NCI-H774 (cell line): ENCODE data around the gene NPAS2.

Experiments used
- DNase-seq: peaks from one replicate; lab custom pipeline; 2025; lab: John Stamatoyannopoulos, UW

Gene NPAS2

DNA sequence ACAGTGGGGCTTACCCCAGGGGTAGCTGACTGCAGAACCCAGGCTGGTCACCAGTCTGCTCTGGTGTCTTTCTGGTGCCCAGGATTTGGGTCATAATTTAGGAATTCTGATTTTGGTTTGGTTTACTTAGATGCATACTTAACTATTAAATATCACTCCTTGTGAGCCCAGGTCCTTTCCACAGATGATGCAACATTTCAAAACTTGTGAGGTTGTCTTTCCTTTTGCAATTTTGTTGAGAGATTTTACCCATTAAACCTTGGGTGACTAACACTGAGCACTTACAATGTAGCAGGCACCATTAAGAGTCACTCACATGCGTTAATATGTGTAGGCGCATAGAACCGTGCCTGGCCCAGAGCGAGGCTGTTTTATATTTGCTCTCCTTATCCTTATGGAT, 120.3 kb downstream of the NPAS2 start:
- no peak for DNase-seq

GRCh38 chr2:100940766-100941645, 121.1 kb downstream of the NPAS2 start:
- DNase-seq, result no peak

DNA sequence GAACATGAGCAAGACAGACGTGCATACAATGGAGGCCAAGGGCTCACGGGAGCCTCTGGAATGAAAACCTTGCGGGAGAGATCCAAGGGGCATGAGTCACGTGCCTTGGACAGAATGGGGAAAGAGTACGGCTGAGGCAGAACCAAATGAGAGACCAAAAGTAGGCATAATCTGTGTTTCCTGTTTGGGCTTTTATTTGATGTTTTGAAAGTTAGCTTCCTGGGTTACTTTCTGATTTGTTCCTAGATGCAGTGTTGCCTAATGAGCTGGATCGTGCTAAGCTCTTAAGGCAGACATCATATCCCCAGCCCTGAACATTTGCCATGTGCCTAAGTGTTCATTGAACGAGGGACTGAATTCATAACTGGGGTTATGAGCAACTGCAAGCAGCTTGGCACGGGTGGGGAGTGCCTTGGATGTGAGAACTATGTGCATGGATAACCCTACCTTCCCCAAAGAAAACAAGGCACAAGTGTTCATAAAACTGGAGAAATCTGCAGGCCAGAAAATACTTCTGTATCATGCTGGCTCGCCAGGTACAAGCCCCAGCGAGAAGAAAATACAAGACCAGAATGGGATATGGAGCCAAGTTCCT, 121.8 kb downstream of the NPAS2 start:
- DNase-seq, result no peak

DNA sequence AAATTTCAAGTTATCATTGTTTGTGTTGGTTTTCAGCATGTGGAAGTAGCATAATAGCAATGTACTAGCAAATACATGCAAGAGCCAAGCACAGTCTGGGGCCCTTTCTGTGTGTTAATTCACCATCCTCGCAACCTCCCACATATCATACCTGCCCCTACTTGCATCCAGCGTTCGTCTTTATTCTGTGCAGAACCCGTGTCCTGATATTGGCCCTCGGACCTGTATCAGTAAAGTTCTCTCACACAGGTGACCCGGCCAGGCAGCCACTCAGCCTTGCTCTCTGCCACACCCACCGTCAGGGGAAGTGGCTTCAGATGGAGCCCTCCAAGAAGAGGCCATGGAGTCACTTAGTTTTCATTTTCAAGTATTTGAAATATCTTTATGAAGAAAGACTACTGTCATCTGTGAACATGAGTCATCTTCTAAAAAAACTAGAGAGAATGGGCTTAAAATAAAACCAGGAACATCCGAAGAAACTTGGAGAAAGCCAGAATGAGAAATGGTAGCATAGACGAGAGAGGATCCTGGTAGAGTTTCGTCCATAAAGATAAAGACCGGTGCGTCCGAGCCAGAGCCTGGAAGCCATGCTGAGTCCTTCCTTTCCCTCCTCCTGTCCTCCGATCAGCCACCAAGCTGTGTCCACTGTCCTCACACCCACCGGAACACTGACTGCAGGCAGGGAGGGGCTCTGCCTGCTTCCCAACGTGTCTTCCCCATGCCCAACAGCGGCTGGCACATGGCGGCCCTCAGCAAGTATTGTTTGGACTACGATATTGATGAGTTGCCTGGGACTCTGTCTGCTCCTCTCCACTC, 124.9 kb downstream of the NPAS2 start:
- DNase-seq, result no peak

DNA sequence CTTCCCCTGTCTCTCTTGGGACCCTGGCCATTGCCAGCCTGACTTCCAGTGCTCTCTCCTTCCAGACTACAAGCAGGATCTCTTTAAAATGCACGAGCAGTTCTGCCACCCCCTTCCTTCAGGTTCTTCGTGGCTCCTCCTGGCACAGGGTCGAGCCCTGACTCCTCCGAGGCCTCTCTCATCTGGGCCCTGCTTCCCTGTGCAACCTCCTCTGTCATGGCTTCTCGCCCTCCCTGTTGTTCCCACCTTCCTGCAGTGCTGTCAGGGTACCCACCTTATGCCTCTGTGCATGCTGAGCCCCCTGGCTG, 125.4 kb downstream of the NPAS2 start:
- DNase-seq, result no peak

GRCh38 chr2:100945930-100946607, 126.1 kb downstream of the NPAS2 start:
- DNase-seq, result no peak

DNA sequence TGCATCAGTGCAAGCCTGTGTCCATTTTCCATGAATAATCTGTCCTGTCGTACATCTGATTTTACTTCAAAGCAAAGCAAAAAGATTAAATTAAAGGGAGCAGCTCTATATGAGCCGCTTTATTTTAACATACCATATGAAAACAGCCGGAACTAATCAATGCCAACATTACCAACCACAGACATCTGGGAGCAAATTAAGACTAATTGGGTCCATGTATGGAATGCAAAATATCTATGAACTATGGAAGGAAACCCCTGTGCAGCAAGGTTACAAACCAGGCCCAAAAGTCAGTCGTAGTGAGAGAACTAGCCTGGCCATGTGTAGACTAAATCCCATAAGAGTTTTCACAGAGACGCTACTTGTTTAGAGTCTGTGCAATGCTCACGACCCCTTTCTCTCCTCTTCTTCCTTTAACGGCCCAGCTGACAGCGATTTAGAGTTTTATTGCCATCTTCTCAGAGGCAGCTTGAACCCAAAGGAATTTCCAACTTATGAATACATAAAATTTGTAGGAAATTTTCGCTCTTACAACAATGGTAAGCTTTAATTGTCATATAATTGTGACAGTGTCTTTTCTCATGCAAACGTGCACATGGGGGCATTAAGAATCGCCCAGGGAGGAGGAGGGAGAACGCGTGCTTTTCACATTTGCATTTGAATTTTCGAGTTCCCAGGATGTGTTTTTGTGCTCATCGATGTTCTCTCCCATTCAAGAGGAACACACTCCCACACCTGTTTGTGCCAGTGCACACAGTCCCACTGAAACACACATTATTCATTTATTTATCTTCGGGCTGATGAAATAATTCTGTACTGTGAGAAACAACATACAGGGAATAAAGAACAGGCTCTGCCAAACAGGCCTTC, 129.2 kb downstream of the NPAS2 start:
- no peak for DNase-seq

- DNase-seq, result no peak
These were observed 132.6 kb downstream of the NPAS2 start for GRCh38 chr2:100952512-100952911.

DNA sequence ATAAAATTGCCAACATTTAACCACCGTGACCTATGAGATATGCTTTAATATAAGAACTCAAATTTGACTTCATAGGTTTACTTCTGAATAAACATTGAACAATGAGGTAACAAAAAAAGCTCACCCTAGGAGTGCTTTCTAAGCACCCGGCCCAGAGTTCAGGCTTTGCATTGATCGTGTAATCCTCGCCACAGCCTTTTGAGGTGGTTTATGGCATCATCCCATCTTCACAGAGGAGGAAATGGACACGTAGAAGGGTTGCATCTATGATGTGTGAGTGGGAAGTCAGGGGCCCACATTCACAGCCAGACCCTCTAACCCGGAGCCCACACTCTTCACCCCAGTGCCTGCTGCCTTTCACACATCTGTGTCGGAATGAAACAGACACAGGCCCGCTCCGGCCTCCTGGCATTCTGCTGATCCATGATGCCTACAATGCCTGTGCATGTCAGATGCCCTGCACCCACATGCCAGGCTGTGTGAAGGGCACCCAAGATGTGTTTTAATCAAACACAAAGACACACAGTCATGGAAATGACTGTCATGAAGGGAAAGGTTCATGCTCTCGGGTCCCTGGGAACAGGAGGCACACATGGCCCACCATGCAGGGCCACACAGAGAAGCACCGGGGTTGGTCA, 133.6 kb downstream of the NPAS2 start:
- DNase-seq, result no peak

GRCh38 chr2:100954044-100954420, 134.1 kb downstream of the NPAS2 start:
- DNase-seq, result no peak

DNA sequence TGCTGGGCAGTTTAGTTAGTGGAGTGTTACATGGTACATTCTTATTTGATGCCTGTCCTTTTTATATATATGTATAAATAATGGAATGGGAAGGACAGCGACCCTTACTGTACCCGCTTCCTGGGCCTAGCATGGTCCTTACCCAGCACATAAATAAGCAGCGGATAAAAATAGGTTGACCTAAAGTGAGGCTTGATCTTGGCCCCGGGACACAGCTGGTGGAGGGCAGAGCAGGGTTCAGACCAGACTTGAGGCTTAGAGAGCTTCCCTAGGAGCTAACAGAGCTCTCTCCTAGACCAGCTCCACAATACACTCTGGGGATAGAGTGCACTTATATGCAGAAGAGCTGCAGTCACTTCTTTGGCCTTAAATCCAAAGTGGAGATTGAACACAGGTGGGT, 135.3 kb downstream of the NPAS2 start:
- DNase-seq, result no peak

DNA sequence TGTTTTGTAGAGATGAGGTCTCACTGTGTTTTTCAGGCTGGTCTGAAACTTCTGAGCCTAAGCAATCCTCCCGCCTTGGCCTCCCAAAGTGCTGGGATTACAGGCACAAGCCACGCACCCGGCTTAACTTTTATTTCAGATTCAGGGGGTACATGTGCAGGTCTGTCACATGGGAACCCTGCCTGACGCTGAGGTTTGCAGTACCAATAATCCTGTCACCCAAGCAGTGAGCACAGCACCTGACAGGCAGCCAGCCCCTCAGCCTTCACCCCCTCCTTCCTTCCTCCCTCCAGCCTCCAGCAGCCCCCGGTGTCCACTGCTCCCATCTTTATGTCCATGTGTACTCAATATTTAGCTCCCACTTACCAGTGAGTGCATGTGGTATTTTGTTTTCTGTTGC, 136.1 kb downstream of the NPAS2 start:
- no peak for DNase-seq

DNA sequence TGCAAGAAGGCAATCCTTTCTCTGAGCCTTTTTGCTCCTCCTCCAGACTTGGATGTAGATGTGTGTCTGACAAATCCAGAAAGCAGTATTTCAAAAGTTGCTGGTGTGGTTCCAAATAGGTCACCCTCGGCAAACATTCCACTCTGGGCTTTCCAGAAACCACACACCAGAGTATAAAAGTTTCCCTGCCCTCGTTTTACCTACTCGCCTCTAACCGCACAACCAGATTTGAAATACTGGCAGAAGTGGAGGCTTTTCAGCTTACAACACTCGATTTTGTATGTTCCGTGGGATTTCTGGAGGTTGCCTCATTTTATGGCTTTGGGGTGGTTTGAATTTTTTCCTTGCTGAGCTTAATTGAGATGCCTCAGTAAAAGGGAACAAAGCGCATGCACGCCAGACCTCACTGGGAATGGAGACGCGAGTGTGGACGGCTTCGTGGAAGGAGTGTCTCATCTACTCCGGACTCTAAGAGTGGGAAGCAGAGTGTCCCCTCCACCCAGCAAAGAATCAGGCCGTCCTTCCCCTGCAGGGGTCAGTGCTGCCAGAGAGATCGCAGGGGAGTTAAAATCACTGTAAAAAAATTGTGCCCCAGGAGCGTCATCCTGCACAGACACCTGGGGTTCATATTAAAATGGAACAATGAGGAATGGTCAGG, 138.2 kb downstream of the NPAS2 start:
- no peak for DNase-seq

DNA sequence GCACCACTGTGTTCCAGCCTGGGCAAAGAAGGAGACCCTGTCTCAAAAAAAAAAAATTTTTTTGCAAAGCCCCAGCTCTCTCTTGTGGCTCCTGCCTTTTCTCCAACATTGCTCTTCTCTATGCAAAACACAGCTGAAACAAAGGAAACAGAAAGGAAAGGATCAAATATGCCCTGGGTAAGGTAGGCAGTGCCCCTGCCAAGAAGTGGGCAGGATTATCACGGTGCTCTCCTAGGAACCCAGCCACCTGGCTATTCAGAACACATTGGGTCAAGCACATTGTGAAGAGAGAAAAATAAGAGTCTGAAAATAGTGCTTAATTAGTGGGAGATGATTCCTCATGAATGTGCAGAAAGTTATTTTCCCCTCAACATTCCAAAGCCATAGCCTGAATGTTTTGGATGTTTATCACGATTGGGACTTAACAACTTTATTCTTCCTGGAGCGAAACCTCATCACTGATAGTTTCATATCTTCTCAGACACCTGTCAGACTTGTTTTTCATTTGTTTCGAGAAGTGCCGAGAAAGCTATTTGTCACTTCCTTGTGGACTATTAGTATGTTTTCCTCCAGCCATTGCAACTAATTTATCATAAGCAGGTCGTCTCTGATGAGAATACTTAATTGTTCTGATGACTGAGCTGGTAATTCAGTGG, 139.4 kb downstream of the NPAS2 start:
- no peak for DNase-seq

- DNase-seq, result no peak
These were observed 140.7 kb downstream of the NPAS2 start for GRCh38 chr2:100960688-100961087.

- no peak for DNase-seq
These were observed 142.6 kb downstream of the NPAS2 start for GRCh38 chr2:100962366-100963025.

- DNase-seq, result no peak
These were observed 143.1 kb downstream of the NPAS2 start for GRCh38 chr2:100963026-100963375.

DNA sequence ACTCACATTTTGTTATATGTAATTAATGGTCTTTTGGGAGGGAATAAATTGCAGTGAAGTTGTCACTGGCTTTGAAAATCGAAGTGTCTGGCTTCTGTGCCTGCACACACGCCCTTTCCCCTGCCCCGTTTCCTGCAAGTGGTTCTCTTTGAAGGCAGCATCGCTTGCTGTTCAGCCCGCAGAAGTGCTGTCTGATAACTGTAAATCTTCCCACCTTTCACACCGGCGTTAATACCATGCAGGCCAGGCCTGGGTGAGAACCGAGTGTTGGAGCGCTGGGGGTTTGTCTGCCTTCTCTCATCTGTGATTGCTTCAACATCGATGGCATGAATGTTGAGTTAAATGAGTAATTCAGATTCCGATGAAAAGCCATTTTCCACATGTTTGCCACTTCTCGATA, 144.3 kb downstream of the NPAS2 start:
- DNase-seq, result no peak

- DNase-seq, result no peak
These were observed 144.8 kb downstream of the NPAS2 start for GRCh38 chr2:100964681-100965169.
